ENCODE results near the gene DACT2.

DACT2 gene

GRCh38 chr6:168348186-168348585 lies 28.6 kb upstream of the DACT2 start:
- DNase-seq, result no peak

DNA sequence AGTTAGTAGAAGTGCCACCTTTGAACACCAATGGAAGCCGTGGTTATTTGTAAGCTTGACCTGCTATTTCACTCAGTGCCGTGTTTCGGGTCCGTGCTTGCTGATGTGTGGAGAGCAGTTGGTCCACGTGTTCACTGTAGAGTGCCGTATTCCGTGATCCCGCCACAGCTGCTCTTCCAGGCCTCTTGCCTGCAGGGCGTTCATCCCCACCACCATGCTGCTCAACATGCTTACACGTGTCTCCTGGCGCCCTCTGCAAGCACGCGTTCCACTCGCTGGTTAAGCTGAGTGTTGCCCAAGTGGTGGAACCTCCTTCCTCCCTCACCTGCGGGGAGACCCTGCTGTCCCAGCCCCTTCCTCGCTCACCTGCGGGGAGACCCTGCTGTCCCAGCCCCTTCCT lies 28.0 kb upstream of the DACT2 start:
- DNase-seq, result no peak

DNA sequence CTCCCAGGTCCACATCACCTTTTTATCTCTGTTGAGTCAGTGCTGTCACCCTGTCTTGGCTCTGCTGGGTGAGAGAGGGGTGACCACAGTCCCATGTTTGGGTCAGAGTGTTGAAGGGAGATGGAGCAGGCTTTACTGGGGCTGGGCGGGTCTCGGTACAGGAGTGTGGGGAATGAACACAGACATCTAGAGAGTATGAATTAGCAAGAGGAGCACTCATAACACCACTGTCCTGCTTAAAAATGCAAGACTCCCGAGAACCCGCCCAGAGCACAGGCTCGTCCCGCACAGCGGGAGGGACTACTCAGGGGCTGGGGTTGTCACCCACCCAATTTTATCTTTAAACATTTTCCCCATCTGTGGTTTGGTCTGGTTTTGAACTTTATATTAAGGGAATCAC lies 27.5 kb upstream of the DACT2 start:
- DNase-seq, result no peak

- DNase-seq, result no peak
These were observed 26.5 kb upstream of the DACT2 start for GRCh38 chr6:168345896-168346754.

GRCh38 chr6:168345266-168345665 lies 25.7 kb upstream of the DACT2 start:
- DNase-seq, result no peak

DNA sequence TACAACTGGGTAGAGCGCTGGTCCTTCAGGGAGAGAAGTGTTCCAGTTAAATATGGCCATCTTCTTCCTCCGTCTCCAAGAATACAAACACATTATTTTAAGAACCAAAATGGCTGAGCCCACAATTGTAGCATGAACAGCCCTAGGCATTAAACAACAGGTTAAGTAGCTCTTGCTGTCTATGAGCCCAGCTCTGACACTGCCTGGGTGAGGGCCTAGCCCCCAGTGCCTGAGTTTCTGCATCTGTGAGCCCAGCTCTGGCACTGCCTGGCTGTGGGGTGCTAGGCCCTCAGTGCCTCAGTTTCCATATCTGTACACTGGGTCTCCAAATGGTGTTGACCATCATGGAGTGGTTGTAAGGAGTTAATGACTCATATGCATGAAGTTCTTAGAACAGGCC lies 24.8 kb upstream of the DACT2 start:
- DNase-seq, result no peak

DNA sequence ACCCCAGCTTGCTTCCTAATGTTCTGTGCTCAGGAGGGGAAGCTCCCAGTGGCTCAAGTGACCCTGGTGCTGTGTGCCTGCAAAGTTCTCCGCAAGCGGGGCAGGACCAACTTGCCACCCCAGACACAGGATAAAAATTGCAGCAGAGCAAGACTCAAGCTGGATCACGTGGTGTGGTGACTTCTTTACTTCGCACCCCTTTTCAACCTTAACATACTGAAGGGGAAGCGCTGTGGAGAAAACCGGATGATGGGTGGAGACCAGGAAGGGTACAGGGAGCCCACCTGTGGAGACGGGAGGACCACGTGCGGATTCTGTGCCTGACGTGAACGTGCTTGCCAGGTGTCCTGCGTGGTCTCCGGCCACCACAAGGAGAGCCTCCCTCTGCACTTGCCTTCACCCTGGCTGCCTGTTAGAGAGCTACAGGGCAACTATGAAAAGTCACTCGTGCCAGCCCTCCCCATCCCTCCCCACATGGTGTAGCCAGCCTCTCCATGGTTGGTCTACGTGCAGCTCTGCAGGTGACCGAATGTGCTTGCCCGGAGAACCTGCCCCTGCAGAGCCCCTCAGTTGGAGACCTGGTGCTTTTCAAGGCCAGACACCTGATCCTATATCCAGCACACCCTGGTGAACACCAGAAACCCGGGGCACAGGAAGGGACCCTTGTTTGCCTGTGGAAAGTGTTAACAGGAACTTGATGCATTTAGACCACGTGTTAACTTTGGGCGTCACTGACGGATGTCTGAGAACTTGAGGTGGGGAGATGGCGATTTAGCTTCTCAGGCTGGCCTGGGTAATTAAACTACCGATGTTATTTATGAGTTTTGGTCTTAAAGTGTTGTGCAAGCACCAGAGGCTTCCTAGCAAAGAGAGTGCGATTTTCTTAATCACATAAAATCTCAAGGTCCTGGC lies 23.9 kb upstream of the DACT2 start:
- DNase-seq, result no peak

DNA sequence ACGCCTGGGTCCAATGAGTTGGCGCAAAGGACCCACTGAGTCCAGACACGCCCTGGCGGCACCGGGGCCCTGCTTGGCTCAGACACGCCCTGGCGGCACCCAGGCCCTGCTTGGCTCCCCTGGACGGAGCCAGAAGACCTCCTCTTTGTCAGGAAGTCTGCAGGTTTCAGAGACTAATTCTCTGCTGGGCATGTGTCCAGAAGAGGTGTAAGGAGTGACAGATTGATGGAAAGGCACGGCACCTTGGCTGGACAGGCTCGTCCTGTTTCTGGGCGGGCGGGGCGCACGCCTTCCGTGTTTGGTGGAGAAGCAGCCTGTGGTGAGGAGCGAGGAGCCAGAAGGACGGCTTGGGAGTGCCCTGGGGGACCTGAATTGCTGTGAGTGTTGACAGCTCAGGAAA lies 23.1 kb upstream of the DACT2 start:
- no peak for DNase-seq

DNA sequence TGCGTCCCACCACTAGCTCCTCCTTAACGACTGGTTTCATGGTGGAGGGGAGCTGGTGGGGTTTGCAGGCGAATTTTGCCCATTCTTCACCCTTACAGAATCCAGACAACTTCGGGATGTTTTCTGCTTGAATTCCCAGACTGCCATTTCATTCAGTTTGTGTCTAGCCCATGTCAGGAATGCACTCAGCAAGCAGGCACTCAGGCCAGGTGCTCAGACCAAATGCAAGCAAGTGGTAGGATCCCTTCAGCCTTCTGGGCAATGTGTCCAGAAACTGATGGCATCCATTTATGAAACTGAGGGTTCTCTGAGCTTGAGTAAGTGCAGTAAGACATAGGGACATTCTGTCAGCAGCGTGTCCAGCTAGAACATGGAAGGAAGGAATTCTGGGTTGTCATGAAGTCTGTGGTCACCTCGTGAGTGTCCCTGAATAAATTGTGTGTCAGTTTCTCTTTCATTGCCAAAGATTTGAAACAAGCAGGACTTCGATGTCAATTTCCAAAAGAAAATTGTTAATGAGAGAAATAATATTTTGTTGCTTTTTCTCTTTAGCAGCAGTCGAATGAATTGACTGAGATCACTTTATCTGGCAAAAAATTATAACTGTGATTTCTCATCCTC lies 21.8 kb upstream of the DACT2 start:
- DNase-seq, result no peak

DNA sequence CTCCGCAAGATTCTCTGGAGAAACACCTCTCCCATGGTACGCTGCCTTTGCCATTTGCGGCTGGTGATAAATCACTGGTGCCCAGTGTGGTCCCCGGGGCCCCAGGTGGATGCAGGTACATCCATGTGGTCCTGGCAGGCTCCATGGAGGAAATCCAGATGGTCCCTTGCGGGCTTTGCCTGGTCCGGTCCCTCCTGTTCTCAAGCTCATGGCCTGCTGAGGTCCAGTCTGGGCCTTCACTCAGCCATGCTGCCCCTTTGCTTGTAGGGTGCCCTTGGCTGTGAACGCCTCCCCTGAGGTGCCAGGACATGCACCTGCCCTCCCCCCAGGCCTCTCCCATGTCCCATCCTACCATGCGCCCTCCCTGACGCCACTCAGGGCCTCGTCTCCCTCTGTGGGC lies 21.2 kb upstream of the DACT2 start:
- DNase-seq, result no peak

- DNase-seq, result no peak
These were observed 19.2 kb upstream of the DACT2 start for GRCh38 chr6:168338777-168339176.

- no peak for DNase-seq
These were observed 17.4 kb upstream of the DACT2 start for GRCh38 chr6:168336967-168337366.

- no peak for DNase-seq
These were observed 14.4 kb upstream of the DACT2 start for GRCh38 chr6:168333989-168334388.

DNA sequence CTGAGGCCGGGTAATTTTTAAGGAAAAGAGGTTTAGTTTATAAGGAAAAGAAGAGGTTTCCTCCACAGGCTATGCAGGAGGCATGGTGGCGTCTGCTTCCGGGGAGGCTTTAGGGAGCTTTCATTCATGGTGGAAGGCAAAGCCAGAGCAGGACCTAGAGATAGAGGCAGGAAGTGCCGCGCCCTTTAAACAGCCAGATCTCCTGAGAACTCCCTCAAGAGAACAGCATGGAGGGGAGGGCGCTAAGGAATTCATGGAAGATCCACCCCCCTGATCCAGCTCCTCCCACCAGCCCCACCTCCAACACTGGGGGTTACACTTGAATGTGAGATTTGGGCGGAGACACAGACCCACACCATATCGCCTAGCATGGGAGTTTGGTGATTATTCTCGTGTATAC lies 13.9 kb upstream of the DACT2 start:
- no peak for DNase-seq

DNA sequence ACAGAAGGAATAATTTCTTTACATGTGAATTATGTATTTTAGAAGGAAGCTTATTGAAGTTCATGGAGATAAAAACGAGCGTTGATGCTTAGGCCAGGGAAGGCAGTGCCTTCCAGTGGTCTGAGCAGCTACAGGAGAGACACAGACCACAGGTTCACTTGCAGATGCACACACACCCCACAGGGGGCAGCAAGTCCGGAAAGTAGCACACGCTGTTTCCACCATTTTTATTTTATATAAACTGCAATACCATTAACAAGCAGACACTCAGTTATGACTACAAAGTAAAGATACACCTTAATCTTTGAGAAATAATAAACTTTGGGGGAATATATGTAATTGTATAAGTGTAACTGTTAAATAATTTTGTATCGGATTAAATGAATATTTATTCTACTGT lies 13.5 kb upstream of the DACT2 start:
- no peak for DNase-seq

- no peak for DNase-seq
These were observed 12.4 kb upstream of the DACT2 start for GRCh38 chr6:168332020-168332419.

DNA sequence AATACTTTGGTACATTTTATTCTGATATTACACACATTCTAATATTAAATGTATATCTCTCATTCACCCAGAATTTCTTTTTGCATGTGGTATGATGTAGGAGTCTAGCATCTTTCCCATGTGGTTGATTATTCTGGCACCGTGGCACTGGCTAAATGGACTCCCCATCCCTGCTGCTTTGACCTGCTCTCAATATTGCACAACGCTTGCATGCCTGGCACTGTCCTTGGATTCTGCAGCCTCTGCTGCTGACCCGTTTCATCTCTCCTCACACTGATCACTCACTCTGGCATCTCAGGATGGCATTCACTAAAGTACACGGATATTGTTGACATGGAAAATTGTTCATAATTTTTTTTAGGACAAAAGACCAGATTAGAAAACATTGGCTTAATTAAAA lies 11.5 kb upstream of the DACT2 start:
- DNase-seq, result no peak

GRCh38 chr6:168330403-168330802 lies 10.8 kb upstream of the DACT2 start:
- no peak for DNase-seq

DNA sequence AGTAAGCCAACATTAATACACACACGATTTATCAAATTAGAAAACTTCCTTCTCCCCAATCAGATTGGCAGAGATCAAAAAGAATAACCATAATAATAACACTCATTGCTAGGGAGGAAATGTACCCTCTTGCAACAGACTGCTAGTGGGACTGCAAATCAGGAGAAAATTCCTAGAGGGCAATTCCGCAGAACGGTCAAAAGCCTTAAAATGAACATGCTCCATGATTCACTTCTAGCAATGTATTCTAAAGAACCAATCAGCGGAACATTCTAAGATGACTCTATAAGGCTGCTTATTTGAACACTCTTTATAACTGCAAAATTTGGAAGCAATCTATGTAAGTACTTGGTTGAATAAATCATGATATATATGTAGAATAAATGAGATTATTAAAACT lies 8.5 kb upstream of the DACT2 start:
- DNase-seq, result no peak

GRCh38 chr6:168326294-168327261 lies 7.0 kb upstream of the DACT2 start:
- no peak for DNase-seq

DNA sequence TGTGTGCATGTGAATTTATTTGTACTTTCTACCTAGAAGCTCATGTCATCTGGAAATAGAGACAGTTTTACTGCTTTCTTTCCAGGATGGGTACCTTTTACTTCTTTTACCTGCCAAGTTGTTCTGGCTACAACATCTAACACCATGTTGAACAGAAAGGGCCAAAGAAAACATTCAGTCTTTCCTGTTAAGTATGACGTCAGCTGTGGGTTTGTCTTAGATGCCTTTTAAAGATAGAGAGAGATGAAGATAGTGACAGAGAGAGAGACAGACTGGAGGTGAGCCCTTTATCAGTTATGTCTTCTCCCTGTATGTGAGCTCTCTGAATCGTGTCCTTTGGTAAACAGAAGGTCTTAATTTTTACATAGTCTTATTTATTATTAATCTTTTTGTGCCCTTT lies 3.4 kb upstream of the DACT2 start:
- no peak for DNase-seq

DNA sequence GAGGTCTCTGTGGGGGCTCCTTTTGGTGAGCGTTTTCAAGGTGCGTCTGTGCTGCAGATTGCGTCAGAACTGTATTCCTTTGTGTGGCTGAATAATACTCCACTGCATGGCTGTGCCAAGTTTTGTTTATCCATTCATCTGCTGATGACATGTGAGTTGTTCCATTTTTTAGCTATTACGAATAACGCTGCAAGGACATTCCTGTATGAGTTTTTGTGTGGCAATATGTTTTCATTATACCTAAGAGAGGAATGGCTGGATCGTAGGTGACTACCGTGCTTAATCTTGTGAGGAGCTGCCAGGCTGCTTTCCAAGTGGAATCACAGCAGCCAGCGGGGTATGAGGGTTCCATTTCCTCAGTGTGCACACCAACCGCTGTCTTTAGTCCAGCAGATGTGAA lies 1.1 kb upstream of the DACT2 start:
- no peak for DNase-seq

Data from effector CD4-positive, alpha-beta T cell (primary cell).